Urinary bladder (tissue), 4 donors: ENCODE measurements around the gene KIRREL3. TPM values are rescaled to one million over a fixed set of nuclear protein-coding genes. Genes with fewer than 3 reads are reported as not detected.

Experiments used
- DNase-seq: peaks from one replicate; pipeline ENCODE4 v3.0.0-alpha.2; 2015; ENCODE audit errors: extremely low spot score
- H3K27ac ChIP-seq: one replicate; pipeline ENCODE4 v1.5.1; 2013; ENCODE audit warnings: low read depth, mild to moderate bottlenecking, moderate library complexity
- H3K36me3 ChIP-seq: one replicate; pipeline ENCODE4 v1.6.1; 2013; ENCODE audit warnings: mild to moderate bottlenecking, moderate library complexity; ENCODE audit not compliant: insufficient read depth
- H3K4me1 ChIP-seq: one replicate; pipeline ENCODE4 v1.6.1; 2013; ENCODE audit warnings: mild to moderate bottlenecking, moderate library complexity; ENCODE audit not compliant: insufficient read depth
- H3K4me3 ChIP-seq: one replicate; pipeline ENCODE4 v1.5.1; 2013; ENCODE audit warnings: low read depth, low read length
- WGBS: extraction: QIAGEN DNeasy Blood & Tissue Kit; methylation state at CpG from one replicate; pipeline ENCODE4 v1.1.7; 2013; 5-methylcytosine and 5-hydroxymethylcytosine counted together
- polyA plus RNA-seq: library from polyadenylated mRNA; stranded (reverse); fragments of 200-250 nt; gene quantifications from one replicate; pipeline ENCODE4 v1.2.3, GENCODE V29; 2013
- total RNA-seq: library from RNA; depleted of rRNA; stranded (reverse); fragments of >200 nt; gene quantifications from one replicate; pipeline ENCODE4 v1.2.3, GENCODE V29; 2014
- donor health status: healthy with polysubstance abuse.
- donor health status: healthy.

KIRREL3 gene
- total and polyA plus RNA-seq, 2 donors = 0.80 to 1.0 TPM

DNA sequence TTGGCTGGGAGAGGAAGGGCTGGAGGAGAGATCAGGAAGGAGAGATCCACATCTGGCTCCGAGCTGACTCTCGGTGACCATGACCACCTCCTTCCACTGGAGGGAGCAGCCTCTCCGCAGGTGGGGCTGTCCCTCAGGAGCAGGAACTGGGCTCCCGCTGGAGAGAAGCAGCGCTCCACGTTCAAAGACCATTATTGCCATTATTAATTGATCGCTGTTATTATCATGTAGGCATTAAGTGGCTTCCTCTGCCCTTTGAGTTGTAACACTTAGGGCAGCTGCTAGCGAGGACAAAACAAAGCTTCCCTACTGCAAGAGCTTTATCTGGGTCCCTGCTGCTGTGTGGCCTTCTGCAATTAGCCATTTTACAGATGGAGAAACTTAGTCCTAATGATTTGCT is 393.2 kb downstream of the KIRREL3 start:
- Histone ChIP-seq H3K4me3 (no peak overlapping the region), H3K4me1 (no peaks in the 10 kb centered on the region), H3K36me3 (no peaks in the 10 kb centered on the region), H3K27ac (no peak overlapping the region)
- WGBS = 10% methylated on average over 8 of the region's 8 CpGs
- no peak for DNase-seq

GRCh38 chr11:126606484-126606883 is 394.1 kb downstream of the KIRREL3 start:
- H3K4me1 ChIP-seq = no peaks in the 10 kb centered on the region
- 71% methylated on average over 4 of the region's 4 CpGs for WGBS
- H3K27ac ChIP-seq = no peak overlapping the region
- no peak for DNase-seq
- H3K4me3 ChIP-seq = no peak overlapping the region
- no peaks in the 10 kb centered on the region for H3K36me3 ChIP-seq

DNA sequence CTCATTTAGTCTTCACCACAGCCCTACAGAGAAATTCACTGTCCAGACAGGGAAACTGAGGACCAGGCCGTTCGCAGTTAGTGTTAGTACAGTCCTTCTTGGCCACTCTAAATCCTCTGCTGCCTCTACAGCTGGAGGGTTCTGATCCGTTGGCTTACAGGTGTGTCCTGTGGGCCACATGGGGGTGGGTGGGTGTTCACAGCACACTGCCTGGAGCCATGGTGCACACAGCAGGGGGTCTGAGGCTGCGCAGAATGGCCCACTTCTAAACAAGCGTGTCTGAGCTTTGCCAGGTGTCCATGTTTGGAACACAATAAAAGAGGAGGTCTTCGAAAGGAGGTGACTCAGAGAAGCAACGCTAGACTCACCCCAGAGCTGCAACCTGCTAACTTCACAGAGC is 396.1 kb downstream of the KIRREL3 start:
- Histone ChIP-seq H3K27ac (no peak overlapping the region), H3K4me1 (no peaks in the 10 kb centered on the region), H3K4me3 (no peak overlapping the region), H3K36me3 (no peaks in the 10 kb centered on the region)
- no peak for DNase-seq
- WGBS = 82% methylated on average over 7 of the region's 7 CpGs

GRCh38 chr11:126603486-126603885 is 397.1 kb downstream of the KIRREL3 start:
- Histone ChIP-seq H3K36me3 (no peaks in the 10 kb centered on the region), H3K4me3 (no peak overlapping the region), H3K4me1 (no peaks in the 10 kb centered on the region), H3K27ac (no peak overlapping the region)
- no peak for DNase-seq
- 74% methylated on average over 6 of the region's 6 CpGs for WGBS

DNA sequence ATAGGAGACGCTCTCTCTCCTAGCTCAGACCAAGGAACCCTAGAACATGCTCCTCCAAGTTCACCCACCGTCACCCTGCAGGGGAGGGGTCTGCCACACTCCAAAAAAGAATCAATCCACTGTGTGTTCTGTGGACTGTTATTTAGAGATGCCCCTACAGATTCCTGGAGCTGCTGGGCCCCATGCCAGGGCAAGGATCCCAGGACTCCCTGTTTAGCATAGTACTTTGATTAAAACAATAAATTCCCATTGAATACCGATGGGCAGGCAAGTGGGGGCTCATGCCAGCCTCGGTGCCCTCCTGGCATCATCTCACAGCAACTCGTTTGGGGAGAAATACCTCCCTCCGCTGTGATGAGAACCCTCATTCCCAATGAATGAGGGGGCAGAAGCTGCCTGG is 397.6 kb downstream of the KIRREL3 start:
- DNase-seq = no peak
- H3K27ac ChIP-seq = no peak overlapping the region
- H3K4me1 ChIP-seq = no peaks in the 10 kb centered on the region
- no peak overlapping the region for H3K4me3 ChIP-seq
- no peaks in the 10 kb centered on the region for H3K36me3 ChIP-seq
- 62% methylated on average over 6 of the region's 6 CpGs for WGBS

- Histone ChIP-seq H3K27ac (no peak overlapping the region), H3K4me1 (no peaks in the 10 kb centered on the region), H3K4me3 (no peak overlapping the region), H3K36me3 (no peaks in the 10 kb centered on the region)
- 76% methylated on average over 12 of the region's 12 CpGs for WGBS
- no peak for DNase-seq
Measured at GRCh38 chr11:126602349-126602940, 398.1 kb downstream of the KIRREL3 start.

GRCh38 chr11:126601550-126602215 is 398.9 kb downstream of the KIRREL3 start:
- Histone ChIP-seq H3K4me3 (no peak overlapping the region), H3K27ac (no peak overlapping the region), H3K36me3 (no peaks in the 10 kb centered on the region), H3K4me1 (no peaks in the 10 kb centered on the region)
- WGBS = 68% methylated on average over 22 of the region's 22 CpGs
- DNase-seq = no peak

DNA sequence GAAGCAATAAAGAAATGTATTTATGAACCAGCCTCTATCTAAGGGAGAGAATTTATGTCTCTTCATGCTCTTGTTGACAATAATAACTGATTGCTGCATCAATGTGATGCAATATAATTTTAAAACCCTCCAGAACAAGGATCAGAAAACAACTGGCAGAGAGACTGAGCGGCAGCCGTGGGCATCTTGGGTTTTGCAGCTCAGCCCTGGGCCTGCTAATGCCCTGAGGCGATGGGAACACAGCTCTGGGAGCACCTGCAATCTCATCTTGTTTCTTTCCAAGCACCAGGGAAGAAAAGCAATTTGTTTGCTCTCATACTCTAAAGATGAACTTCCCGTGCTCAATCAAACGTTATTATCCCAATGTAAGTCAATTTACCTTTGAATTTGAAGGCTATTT is 399.4 kb downstream of the KIRREL3 start:
- no peak overlapping the region for H3K27ac ChIP-seq

DNA sequence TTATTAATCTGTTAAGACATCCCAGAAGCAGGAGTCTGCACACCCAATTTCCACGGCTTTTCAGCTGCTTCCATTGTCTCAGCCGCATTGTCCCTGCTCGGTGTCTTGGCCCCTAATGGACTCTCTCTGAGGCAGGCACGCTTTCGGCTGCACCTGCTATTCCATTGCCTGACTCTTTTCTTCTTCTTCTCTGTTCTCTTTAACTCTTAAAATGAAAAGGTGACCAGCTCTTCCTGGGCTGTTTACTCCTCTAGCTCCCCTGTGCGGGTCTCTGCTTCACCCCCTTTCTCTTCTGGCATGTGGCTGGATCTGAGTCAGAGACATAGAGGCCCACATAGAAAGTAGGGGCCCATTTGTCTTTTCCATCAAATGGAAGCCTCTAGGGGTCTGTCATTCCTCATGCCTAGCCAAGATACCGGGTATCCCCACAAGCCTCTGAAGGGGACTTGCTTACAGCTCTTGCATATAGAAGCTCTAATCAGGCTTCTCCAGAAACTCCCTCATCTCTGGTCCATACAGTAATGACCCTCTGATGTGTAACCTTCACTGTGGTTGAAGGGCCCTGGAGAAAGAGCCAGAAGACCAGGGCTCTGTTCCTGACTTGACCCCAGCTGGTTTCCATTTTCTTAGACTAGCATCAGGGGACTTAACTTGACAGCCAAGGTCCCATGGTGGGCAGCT is 401.2 kb downstream of the KIRREL3 start:
- DNase-seq = no peak
- no peak overlapping the region for H3K4me3 ChIP-seq
- 83% methylated on average over 7 of the region's 7 CpGs for WGBS
- no peaks in the 10 kb centered on the region for H3K4me1 ChIP-seq
- H3K36me3 ChIP-seq = no peaks in the 10 kb centered on the region
- no peak overlapping the region for H3K27ac ChIP-seq

More for the DNA sequence above, 399.4 kb downstream of the KIRREL3 start:
- WGBS = 70% methylated on average over 5 of the region's 5 CpGs
- DNase-seq = no peak
- Histone ChIP-seq H3K36me3 (no peaks in the 10 kb centered on the region), H3K4me1 (no peaks in the 10 kb centered on the region), H3K4me3 (no peak overlapping the region)

GRCh38 chr11:126598344-126599216 is 402.0 kb downstream of the KIRREL3 start:
- Histone ChIP-seq H3K27ac (no peak overlapping the region), H3K4me3 (no peak overlapping the region), H3K4me1 (no peaks in the 10 kb centered on the region), H3K36me3 (no peaks in the 10 kb centered on the region)
- no peak for DNase-seq
- WGBS = 83% methylated on average over 5 of the region's 5 CpGs

DNA sequence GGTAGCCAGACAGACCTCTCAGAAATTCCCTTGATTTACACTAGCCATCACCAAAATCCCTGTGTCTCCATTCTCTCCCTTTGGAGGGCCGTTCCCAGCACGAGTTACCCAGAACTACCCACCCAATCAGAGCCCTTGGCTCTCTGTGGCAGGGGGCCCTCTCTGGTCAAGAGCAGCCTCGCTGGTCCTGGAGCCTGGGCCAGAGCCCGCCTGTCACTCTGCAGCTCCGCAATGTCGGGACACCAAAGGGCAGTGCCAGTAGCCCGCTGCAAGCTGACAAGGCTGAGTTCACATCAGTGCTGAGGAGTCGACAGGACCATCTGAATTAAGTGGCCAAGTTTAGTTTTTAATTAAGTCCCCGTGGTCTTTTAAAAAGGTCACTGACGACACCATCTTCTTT is 403.5 kb downstream of the KIRREL3 start:
- DNase-seq = no peak
- WGBS = 67% methylated on average over 10 of the region's 10 CpGs
- H3K27ac ChIP-seq = no peak overlapping the region
- H3K36me3 ChIP-seq = no peaks in the 10 kb centered on the region
- H3K4me1 ChIP-seq = no peaks in the 10 kb centered on the region
- H3K4me3 ChIP-seq = no peak overlapping the region

- Histone ChIP-seq H3K27ac (no peak overlapping the region), H3K4me3 (no peak overlapping the region), H3K4me1 (no peaks in the 10 kb centered on the region), H3K36me3 (no peaks in the 10 kb centered on the region)
- no peak for DNase-seq
- WGBS = 88% methylated on average over 3 of the region's 3 CpGs
Measured at GRCh38 chr11:126596474-126596873, 404.1 kb downstream of the KIRREL3 start.

DNA sequence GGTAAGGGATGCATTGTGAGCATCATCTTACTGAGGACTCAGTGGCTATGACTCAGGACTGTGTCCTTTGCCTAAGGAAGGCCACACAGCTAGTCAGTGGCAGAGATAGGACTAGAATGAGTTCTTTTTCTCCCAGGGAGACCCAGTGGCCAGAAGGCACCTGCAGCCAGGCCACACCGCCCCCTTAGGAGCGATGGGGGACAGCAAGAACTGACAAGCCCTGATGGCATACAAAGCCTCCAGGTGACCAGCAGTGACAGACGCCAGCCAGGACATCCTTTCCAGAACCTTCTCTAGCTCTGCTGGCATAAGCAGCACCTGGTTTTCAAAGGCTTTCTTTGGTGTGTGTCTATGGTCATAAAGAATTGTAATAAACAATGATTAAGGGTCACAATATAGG is 405.0 kb downstream of the KIRREL3 start:
- 85% methylated on average over 3 of the region's 3 CpGs for WGBS
- no peaks in the 10 kb centered on the region for H3K36me3 ChIP-seq
- no peak overlapping the region for H3K4me3 ChIP-seq
- no peaks in the 10 kb centered on the region for H3K4me1 ChIP-seq
- DNase-seq = no peak
- H3K27ac ChIP-seq = no peak overlapping the region
